GM23338 (cell line): Measurements from ENCODE around the gene HSD17B7. TPM values are rescaled to one million over a fixed set of nuclear protein-coding genes. Genes with fewer than 3 reads are reported as not detected.

Source experiments
- ATAC-seq: fragments of 200-7000 bp; cut with Tn5 transposase; 3 replicates; pipeline ENCODE4 v1.9.1; 2020
- DNase-seq: peaks from one replicate; pipeline ENCODE4 v3.0.0-alpha.2; 2015; ENCODE audit warnings: low spot score
- H2AFZ ChIP-seq: fragments of 200-600 bp; sonication (generic); 2 replicates; pipeline ENCODE4 v1.8.0; 2016; ENCODE audit warnings: antibody characterized with exemption, mild to moderate bottlenecking, moderate library complexity
- H3F3A ChIP-seq: fragments of 200-600 bp; sonication (generic); replicated peaks from 2 replicates; pipeline ENCODE4 v1.8.0; 2017; ENCODE audit warnings: antibody characterized with exemption, mixed run types, low read depth
- H3K27ac ChIP-seq: fragments of 200-600 bp; sonication (generic); 2 replicates; pipeline ENCODE4 v1.6.1; 2016; ENCODE audit warnings: low read depth
- H3K27me3 ChIP-seq: fragments of 200-600 bp; sonication (generic); 2 replicates; pipeline ENCODE4 v1.8.0; 2016; ENCODE audit warnings: mild to moderate bottlenecking, mixed run types, moderate library complexity; ENCODE audit not compliant: insufficient read depth
- H3K36me3 ChIP-seq: fragments of 200-600 bp; sonication (generic); 2 replicates; pipeline ENCODE4 v1.8.0; 2016; ENCODE audit warnings: mild to moderate bottlenecking; ENCODE audit not compliant: insufficient read depth
- H3K4me1 ChIP-seq: fragments of 200-600 bp; sonication (generic); 2 replicates; pipeline ENCODE4 v1.8.0; 2016; ENCODE audit warnings: mild to moderate bottlenecking, moderate library complexity; ENCODE audit not compliant: insufficient read depth
- H3K4me2 ChIP-seq: fragments of 200-600 bp; sonication (generic); 2 replicates; pipeline ENCODE4 v1.7.1; 2017; ENCODE audit warnings: mixed run types
- H3K4me3 ChIP-seq: fragments of 200-600 bp; sonication (generic); 2 replicates; pipeline ENCODE4 v1.6.1; 2016; ENCODE audit warnings: mixed run types
- H3K79me2 ChIP-seq: fragments of 200-600 bp; sonication (generic); replicated peaks from 2 replicates; pipeline ENCODE4 v1.8.0; 2017; ENCODE audit warnings: mild to moderate bottlenecking; ENCODE audit not compliant: insufficient read depth
- H3K9me2 ChIP-seq: fragments of 200-600 bp; sonication (generic); 2 replicates; pipeline ENCODE4 v1.8.0; 2017; ENCODE audit not compliant: insufficient read depth
- H4K20me1 ChIP-seq: fragments of 200-600 bp; sonication (generic); replicated peaks from 2 replicates; pipeline ENCODE4 v1.8.0; 2017; ENCODE audit warnings: mild to moderate bottlenecking; ENCODE audit not compliant: insufficient read depth
- H3K27ac Mint-ChIP-seq: 2 replicates; pipeline ENCODE4 v1.8.0; 2020; ENCODE audit warnings: inconsistent platforms, mild to moderate bottlenecking, moderate library complexity, mixed read lengths
- H3K27me3 Mint-ChIP-seq: 3 replicates; pipeline ENCODE4 v1.8.0; 2022; ENCODE audit warnings: low read depth, mild to moderate bottlenecking, moderate library complexity, mixed read lengths, inconsistent platforms; ENCODE audit not compliant: insufficient read depth, poor library complexity
- H3K36me3 Mint-ChIP-seq: 3 replicates; pipeline ENCODE4 v1.8.0; 2021; ENCODE audit warnings: low read depth, mild to moderate bottlenecking, inconsistent platforms, moderate library complexity, mixed read lengths
- H3K4me1 Mint-ChIP-seq: 3 replicates; pipeline ENCODE4 v1.8.0; 2020; ENCODE audit warnings: mild to moderate bottlenecking, inconsistent platforms, mixed read lengths
- H3K4me3 Mint-ChIP-seq: 3 replicates; pipeline ENCODE4 v1.8.0; 2021; ENCODE audit warnings: moderate library complexity, mild to moderate bottlenecking, inconsistent platforms, mixed read lengths
- H3K9me3 Mint-ChIP-seq: 3 replicates; pipeline ENCODE4 v1.8.0; 2020; ENCODE audit warnings: moderate library complexity, mild to moderate bottlenecking, inconsistent platforms, mixed read lengths
- CREB1 ChIP-seq: fragments of 250-450 bp; sonication (Bioruptor Pico); IDR thresholded peaks from 2 replicates; pipeline ENCODE4 v1.5.0; 2020; ENCODE audit warnings: low read depth, mild to moderate bottlenecking, moderate library complexity
- CTCF ChIP-seq, 2 experiments: fragments of 200-600 bp in 1 of 2; sonication (generic) in 1 of 2; conservative IDR thresholded peaks; 2 replicates each; pipeline versions ENCODE4 v1.5.1 to v1.6.1; 2016 to 2017; ENCODE audit warnings: antibody characterized with exemption in 2 of 2, low read depth in 2 of 2, mild to moderate bottlenecking in 2 of 2, moderate library complexity in 1 of 2
- EZH2phosphoT487 ChIP-seq: fragments of 200-600 bp; sonication (generic); IDR thresholded peaks from one replicate; pipeline ENCODE4 v1.8.1; 2018; ENCODE audit warnings: antibody characterized with exemption; ENCODE audit not compliant: unreplicated experiment
- JUNB ChIP-seq: IDR thresholded peaks from one replicate; pipeline ENCODE4 v1.6.1; 2016; ENCODE audit warnings: antibody characterized with exemption; ENCODE audit not compliant: unreplicated experiment
- ZNF331 ChIP-seq: fragments of 250-450 bp; sonication (Bioruptor Pico); IDR thresholded peaks from 2 replicates; pipeline ENCODE4 v1.5.0; 2020; ENCODE audit warnings: low read depth, mild to moderate bottlenecking, moderate library complexity
- ZNF462 ChIP-seq: fragments of 250-450 bp; sonication (Bioruptor Pico); IDR thresholded peaks from 2 replicates; pipeline ENCODE4 v1.5.0; 2020; ENCODE audit warnings: mild to moderate bottlenecking, moderate library complexity
- polyA plus RNA-seq: library from polyadenylated mRNA; unstranded; fragments of >200 nt; fragmentation: Nextera tagmentation; extraction: Ambion mirVana; gene quantifications from 2 replicates; pipeline ENCODE4 v1.2.1, GENCODE V29; 2016
- total RNA-seq: library from RNA; depleted of rRNA; stranded (reverse); fragments of >200 nt; shearing (Covaris generic); gene quantifications from 2 replicates; pipeline ENCODE4 v1.2.3, GENCODE V29; 2014

Gene HSD17B7
- total and polyA plus RNA-seq, 2 experiments from 2014 or later: 30.9 to 31.9 TPM

- TF ChIP-seq ZNF462 (CRISPR knock-in tag): no peak
- TF ChIP-seq ZNF331 (CRISPR knock-in tag): no peak
- TF ChIP-seq CREB1 (CRISPR knock-in tag): no peak
- TF ChIP-seq EZH2phosphoT487: no peak
- no peak for TF ChIP-seq CTCF (conservative IDR thresholded peaks at IDR 0.05; ENCODE audit: low read depth in 2 of 2)
These were observed 16.5 kb upstream of the HSD17B7 start (continued) for GRCh38 chr1:162774007-162774406.

DNA sequence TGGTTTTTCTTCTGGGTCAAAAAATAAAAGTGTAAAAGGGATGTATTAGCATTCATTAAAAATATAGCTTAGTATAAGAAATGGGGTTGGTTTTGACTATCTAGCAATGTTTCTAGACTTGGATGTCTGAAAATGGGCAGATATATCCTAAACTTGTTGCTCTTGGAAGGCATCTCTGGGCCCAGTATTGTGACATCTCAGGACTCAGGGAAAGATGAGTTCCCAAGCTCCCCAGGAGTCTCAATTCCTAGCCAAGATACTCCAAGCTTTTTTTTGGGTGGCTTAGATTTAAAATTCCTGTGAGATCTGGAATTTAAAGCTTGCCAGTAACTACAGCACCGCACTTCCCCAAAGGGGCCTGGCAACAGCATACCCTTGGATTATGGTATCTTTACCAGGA lies 11.5 kb upstream of the HSD17B7 start:
- H3K4me1 Mint-ChIP-seq: peaks cover 5% of the 10 kb centered on the region
- Histone ChIP-seq H3K4me2 (no peak overlapping the region), H3K4me1 (no peaks in the 10 kb centered on the region), H3K36me3 (no peaks in the 10 kb centered on the region), H3K27me3 (no peaks in the 10 kb centered on the region), H4K20me1 (no peaks in the 10 kb centered on the region), H3F3A (no peaks in the 10 kb centered on the region), H3K4me3 (no peak overlapping the region), H3K27ac (no peak overlapping the region), H2AFZ (no peak overlapping the region), H3K79me2 (no peaks in the 10 kb centered on the region), H3K9me2 (peaks cover 6% of the 10 kb centered on the region; the same call in 1 of the 2 replicates)
- TF ChIP-seq EZH2phosphoT487: no peak
- no peak for TF ChIP-seq JUNB
- no peaks in the 10 kb centered on the region for H3K27me3 Mint-ChIP-seq
- no peaks in the 10 kb centered on the region for H3K9me3 Mint-ChIP-seq
- H3K4me3 Mint-ChIP-seq: no peak overlapping the region
- ATAC-seq (no peak), DNase-seq (no peak)
- H3K36me3 Mint-ChIP-seq: no peaks in the 10 kb centered on the region
- H3K27ac Mint-ChIP-seq: no peak overlapping the region
